HepG2 (cell line): ENCODE results near the gene ATP2B3. TPM values are rescaled to one million over a fixed set of nuclear protein-coding genes. Genes with fewer than 3 reads are reported as not detected.

Source experiments
- ATAC-seq: fragments of 200-7000 bp; cut with Tn5 transposase; 3 replicates; pipeline ENCODE4 v1.9.1; 2020; ENCODE audit warnings: mild to moderate bottlenecking, moderate library complexity
- BruUV-seq: library from RNA; stranded (reverse); fragments of 400-500 nt; replicated peaks from 2 replicates; lab custom pipeline; 2021; lab: Mats Ljungman, UMichigan
- CTCF ChIA-PET: fragments of 300-600 bp; formaldehyde crosslinking; extraction: SDS; loops from one replicate; lab custom pipeline; 2021; ENCODE audit warnings: low total read pairs, inconsistent platforms, low intra/inter-chr PET ratio; lab: Yijun Ruan, JAX
- POLR2A ChIA-PET: fragments of 350-600 bp; sonication (Branson Sonifier 250); formaldehyde crosslinking; loops from one replicate; lab custom pipeline; 2020; ENCODE audit warnings: antibody characterized with exemption, inconsistent platforms; lab: Yijun Ruan, JAX
- DNase-seq: peaks from one replicate; pipeline ENCODE4 v3.0.0-alpha.2; 2015; ENCODE audit warnings: low spot score
- FAIRE-seq: peaks from 3 replicates; lab custom pipeline; 2011; peaks lifted over from hg19 to GRCh38; lab: Jason Lieb, UNC
- H2AFZ ChIP-seq: one replicate; pipeline ENCODE4 v1.6.1; 2011; ENCODE audit warnings: low read length, inconsistent platforms
- H3K27ac ChIP-seq: fragments of 300-600 bp; 3 replicates; pipeline ENCODE4 v1.8.0; 2011; ENCODE audit warnings: mixed run types, mild to moderate bottlenecking, mixed read lengths, low read length, inconsistent platforms; ENCODE audit not compliant: insufficient read depth; ENCODE audit errors: extremely low read length
- H3K27me3 ChIP-seq, 2 experiments: fragments of 200-600 bp in 1 of 2; 2 replicates in 1 of 2; 3 replicates in 1 of 2; pipeline versions ENCODE4 v1.6.0 to v1.8.0; 2011; ENCODE audit warnings: low read length in 2 of 2, mild to moderate bottlenecking in 2 of 2, moderate library complexity in 2 of 2, inconsistent platforms in 1 of 2; ENCODE audit not compliant: insufficient read depth in 2 of 2, control insufficient read depth in 1 of 2
- H3K36me3 ChIP-seq, 2 experiments: fragments of 200-600 bp in 1 of 2; replicated peaks in 1 of 2; 2 replicates in 1 of 2; 3 replicates in 1 of 2; pipeline versions ENCODE4 v1.5.1 to v1.8.0; 2011; ENCODE audit warnings: low read length in 2 of 2, inconsistent platforms in 1 of 2; ENCODE audit not compliant: insufficient read depth in 2 of 2, control insufficient read depth in 1 of 2
- H3K4me1 ChIP-seq: 2 replicates; pipeline ENCODE4 v1.5.1; 2012; ENCODE audit warnings: low read length, inconsistent platforms; ENCODE audit not compliant: insufficient read depth
- H3K4me2 ChIP-seq: 2 replicates; pipeline ENCODE4 v1.6.0; 2011; ENCODE audit warnings: low read depth, low read length, inconsistent platforms
- H3K4me3 ChIP-seq, 3 experiments: fragments of 200-600 bp in 1 of 3; sonication (generic), shearing (Covaris generic) in 1 of 3; replicated peaks in 1 of 3; 2 replicates each; pipeline ENCODE4 v1.5.1; 2011 to 2016; ENCODE audit warnings: low read length in 3 of 3, inconsistent platforms in 2 of 3, low read depth in 2 of 3, mild to moderate bottlenecking in 2 of 3, control low read depth in 1 of 3, mixed read lengths in 1 of 3; ENCODE audit not compliant: insufficient read depth in 1 of 3
- H3K79me2 ChIP-seq: one replicate; pipeline ENCODE4 v1.6.1; 2011; ENCODE audit warnings: low read length, inconsistent platforms; ENCODE audit not compliant: insufficient read depth
- H3K9ac ChIP-seq: 2 replicates; pipeline ENCODE4 v1.6.0; 2011; ENCODE audit warnings: mild to moderate bottlenecking, low read depth, low read length, inconsistent platforms; ENCODE audit not compliant: insufficient read depth
- H3K9me3 ChIP-seq: 2 replicates; pipeline ENCODE4 v1.5.1; 2012; ENCODE audit warnings: mild to moderate bottlenecking, low read length
- H4K20me1 ChIP-seq: 2 replicates; pipeline ENCODE4 v1.6.0; 2011; ENCODE audit warnings: inconsistent platforms, mild to moderate bottlenecking, low read length, moderate library complexity; ENCODE audit not compliant: insufficient read depth
- BRCA1 ChIP-seq: sonication (generic); formaldehyde crosslinking; IDR thresholded peaks from 2 replicates; pipeline ENCODE4 v1.4.0; 2020; ENCODE audit warnings: missing genetic modification reagents
- MAFG ChIP-seq: sonication (generic); formaldehyde crosslinking; IDR thresholded peaks from 2 replicates; pipeline ENCODE4 v1.5.1; 2020; ENCODE audit warnings: mild to moderate bottlenecking, missing genetic modification reagents
- MAX ChIP-seq: IDR thresholded peaks from 2 replicates; pipeline ENCODE4 v1.6.1; 2012; ENCODE audit warnings: inconsistent platforms
- UBTF ChIP-seq: sonication (generic); formaldehyde crosslinking; IDR thresholded peaks from 2 replicates; pipeline ENCODE4 v1.4.0; 2020; ENCODE audit warnings: mild to moderate bottlenecking, missing genetic modification reagents
- YY1 ChIP-seq: IDR thresholded peaks from 2 replicates; pipeline ENCODE4 v1.6.1; 2011; ENCODE audit warnings: low read length, low read depth, moderate library complexity, mild to moderate bottlenecking; ENCODE audit not compliant: insufficient read depth, insufficient replicate concordance
- ZC3H4 ChIP-seq: sonication (generic); formaldehyde crosslinking; IDR thresholded peaks from 2 replicates; pipeline ENCODE4 v1.4.0; 2020; ENCODE audit warnings: missing genetic modification reagents, borderline replicate concordance
- ZFX ChIP-seq: sonication (generic); formaldehyde crosslinking; IDR thresholded peaks from 2 replicates; pipeline ENCODE4 v1.4.0; 2020; ENCODE audit warnings: mild to moderate bottlenecking, low read depth, missing genetic modification reagents, moderate library complexity
- ZFY ChIP-seq: sonication (generic); formaldehyde crosslinking; IDR thresholded peaks from 2 replicates; pipeline ENCODE4 v1.4.0; 2020; ENCODE audit warnings: missing genetic modification reagents
- ZNF205 ChIP-seq: IDR thresholded peaks from 2 replicates; pipeline ENCODE4 v1.6.1; 2018; ENCODE audit warnings: missing biosample characterization, missing genetic modification reagents
- ZNF362 ChIP-seq: sonication (generic); formaldehyde crosslinking; IDR thresholded peaks from 2 replicates; pipeline ENCODE4 v1.4.0; 2020; ENCODE audit warnings: missing genetic modification reagents, mild to moderate bottlenecking, borderline replicate concordance
- ZNF513 ChIP-seq: sonication (generic); formaldehyde crosslinking; conservative IDR thresholded peaks from 2 replicates; pipeline ENCODE4 v1.5.0; 2020; ENCODE audit warnings: missing genetic modification reagents
- ZNF557 ChIP-seq: sonication (generic); formaldehyde crosslinking; IDR thresholded peaks from 2 replicates; pipeline ENCODE4 v1.4.0; 2020; ENCODE audit warnings: missing genetic modification reagents
- ZNF576 ChIP-seq: sonication (generic); formaldehyde crosslinking; IDR thresholded peaks from 2 replicates; pipeline ENCODE4 v1.4.0; 2020; ENCODE audit warnings: mild to moderate bottlenecking, missing genetic modification reagents
- ZNF691 ChIP-seq: sonication (generic); formaldehyde crosslinking; IDR thresholded peaks from 2 replicates; pipeline ENCODE4 v1.4.0; 2020; ENCODE audit warnings: missing genetic modification reagents, low read depth, mild to moderate bottlenecking, borderline replicate concordance
- ZNF800 ChIP-seq: sonication (generic); formaldehyde crosslinking; IDR thresholded peaks from 2 replicates; pipeline ENCODE4 v1.4.0; 2020; ENCODE audit warnings: missing genetic modification reagents
- whole genome bisulfite sequencing: methylation state at CpG from one replicate; pipeline ENCODE4 v1.1.6; 2017; ENCODE audit warnings: low lambda C conversion rate; 5-methylcytosine and 5-hydroxymethylcytosine counted together
- in situ Hi-C: cut with HindIII; loops from 2 replicates; pipeline ENCODE4 v1.10.0; 2017; ENCODE audit warnings: low pct_unique_long_range_greater_than_20kb; ENCODE audit not compliant: extremely low pct_ligation_motif_present
- intact Hi-C: fragments of 100-400 bp; cut with micrococcal nuclease; formaldehyde crosslinking; loops from one replicate; pipeline ENCODE4 v1.10.0; 2022; ENCODE audit not compliant: unreplicated experiment
- polyA plus RNA-seq, 8 experiments: library from polyadenylated mRNA; depleted of rRNA in 3 of 8; stranded (reverse) in 7 of 8; unstranded in 1 of 8; fragments of >200 nt; fragmentation: Illumina TruSeq in 4 of 8; extraction: Trizol in 4 of 8; gene quantifications; 2 replicates each; pipeline versions ENCODE4 v1.2.1 to v1.2.3, GENCODE V29; 2011 to 2016; ENCODE audit warnings: low read depth in 4 of 8, missing spikeins in 1 of 8, mixed read lengths in 1 of 8; ENCODE audit not compliant: insufficient read depth in 1 of 8
- total RNA-seq, 5 experiments: library from RNA; depleted of rRNA; stranded (reverse); fragments of >200 nt; fragmentation: Illumina TruSeq; extraction: Trizol; gene quantifications; 2 replicates each; pipeline ENCODE4 v1.2.3, GENCODE V29; 2016; ENCODE audit warnings: low read depth in 1 of 5

ATP2B3 gene
- total and polyA plus RNA-seq, 2 of the 13 experiments (the other 11 are each of a cell fraction or from before 2014, with no cell fraction given) = not detected

GRCh38 chrX:153626025-153626633 is 108.7 kb downstream of the ATP2B3 start:
- Histone ChIP-seq H3K4me3 (peak overlapping the region; percentile 46 to 77 (median 69); a peak in 5 of 6 replicates), H2AFZ (no peak overlapping the region), H3K9me3 (no peaks in the 10 kb centered on the region), H3K4me2 (peak overlapping the region; percentile 91), H3K27me3 (no peaks in the 10 kb centered on the region), H3K36me3 (no peaks in the 10 kb centered on the region), H3K9ac (peak overlapping the region; percentile 95), H3K4me1 (peaks cover 96% of the 10 kb centered on the region), H3K27ac (peak overlapping the region; percentile 100), H4K20me1 (no peaks in the 10 kb centered on the region), H3K79me2 (peaks cover 22% of the 10 kb centered on the region)
- FAIRE-seq (no peak), DNase-seq (no peak), ATAC-seq (peak; percentile 9)
- TSS peak; percentile 79 for BruUV-seq
- POLR2A ChIA-PET = interaction anchor here (0.9 to 11.8 kb wide), 8 partner anchors 7 to 302 kb away, joined by 3 to 596 read pairs (median 6); partner anchors contain the start of gene DUSP9
- CTCF ChIA-PET = no interaction called here
- no CpG with 5 or more reads among the region's 16 CpGs for WGBS
- intact Hi-C loops = no loop called here
- in situ Hi-C loops = no loop called here
- no peak for TF ChIP-seq ZNF362 (CRISPR knock-in tag)
- no peak for TF ChIP-seq ZNF800 (CRISPR knock-in tag)
- peak; percentile 93 for TF ChIP-seq ZC3H4 (CRISPR knock-in tag)
- TF ChIP-seq ZFX = peak; percentile 10; the same call in 1 of the 2 replicates
- TF ChIP-seq ZFY (CRISPR knock-in tag) = 0 out of 2 replicates have a peak, but pooled peaks have one; percentile 8
- no peak for TF ChIP-seq ZNF513 (CRISPR knock-in tag)
- TF ChIP-seq MAFG (CRISPR knock-in tag) = no peak
- TF ChIP-seq YY1 = no peak
- TF ChIP-seq ZNF691 (CRISPR knock-in tag) = no peak
- no peak for TF ChIP-seq ZNF205 (CRISPR knock-in tag)
- no peak for TF ChIP-seq ZNF576 (CRISPR knock-in tag)
- TF ChIP-seq BRCA1 (CRISPR knock-in tag) = no peak
- TF ChIP-seq UBTF = peak; percentile 17; the same call in 1 of the 2 replicates
- no peak for TF ChIP-seq ZNF557 (CRISPR knock-in tag)
- no peak for TF ChIP-seq MAX
